Astrocyte (in vitro differentiated cells and primary cell): ENCODE data around the gene FRMD6. TPM values are rescaled to one million over a fixed set of nuclear protein-coding genes. Genes with fewer than 3 reads are reported as not detected.

Source experiments
- DNase-seq: peaks from one replicate; pipeline ENCODE4 v3.0.0-alpha.2; 2010; ENCODE audit warnings: low read depth
- FAIRE-seq: peaks from 2 replicates; lab custom pipeline; 2011; peaks lifted over from hg19 to GRCh38; lab: Jason Lieb, UNC
- H2AFZ ChIP-seq: 2 replicates; pipeline ENCODE4 v1.6.0; 2012; ENCODE audit warnings: low read depth, low read length, inconsistent platforms
- H3K27ac ChIP-seq: 2 replicates; pipeline ENCODE4 v1.5.1; 2011; ENCODE audit warnings: low read depth, low read length, inconsistent platforms
- H3K27me3 ChIP-seq: 2 replicates; pipeline ENCODE4 v1.6.0; 2011; ENCODE audit warnings: low read length, inconsistent platforms; ENCODE audit not compliant: insufficient read depth
- H3K36me3 ChIP-seq: 2 replicates; pipeline ENCODE4 v1.5.1; 2011; ENCODE audit warnings: low read length, inconsistent platforms; ENCODE audit not compliant: insufficient read depth
- H3K4me1 ChIP-seq: 2 replicates; pipeline ENCODE4 v1.5.1; 2011; ENCODE audit warnings: low read length, inconsistent platforms; ENCODE audit not compliant: insufficient read depth
- H3K4me2 ChIP-seq: 2 replicates; pipeline ENCODE4 v1.6.0; 2012; ENCODE audit warnings: low read length, inconsistent platforms
- H3K4me3 ChIP-seq: 2 replicates; pipeline ENCODE4 v1.5.1; 2011; ENCODE audit warnings: low read depth, mild to moderate bottlenecking, low read length, inconsistent platforms; ENCODE audit not compliant: insufficient read depth
- H3K79me2 ChIP-seq: 2 replicates; pipeline ENCODE4 v1.6.0; 2012; ENCODE audit warnings: mild to moderate bottlenecking, low read length, inconsistent platforms; ENCODE audit not compliant: insufficient read depth
- H3K9ac ChIP-seq: 2 replicates; pipeline ENCODE4 v1.6.0; 2012; ENCODE audit warnings: mild to moderate bottlenecking, low read length, inconsistent platforms
- H3K9me3 ChIP-seq: 2 replicates; pipeline ENCODE4 v1.5.1; 2012; ENCODE audit warnings: low read depth, mild to moderate bottlenecking, low read length, inconsistent platforms; ENCODE audit not compliant: insufficient read depth
- H4K20me1 ChIP-seq: 2 replicates; pipeline ENCODE4 v1.6.0; 2012; ENCODE audit warnings: low read length, inconsistent platforms; ENCODE audit not compliant: insufficient read depth
- H3K27ac Mint-ChIP-seq: one replicate; pipeline ENCODE4 v1.8.0; 2021; ENCODE audit warnings: mild to moderate bottlenecking, mixed read lengths; ENCODE audit not compliant: unreplicated experiment
- H3K27me3 Mint-ChIP-seq: one replicate; pipeline ENCODE4 v1.8.0; 2021; ENCODE audit warnings: low read depth, mixed read lengths; ENCODE audit not compliant: unreplicated experiment
- H3K36me3 Mint-ChIP-seq: one replicate; pipeline ENCODE4 v1.8.0; 2021; ENCODE audit warnings: low read depth, mixed read lengths; ENCODE audit not compliant: unreplicated experiment
- H3K4me1 Mint-ChIP-seq: one replicate; pipeline ENCODE4 v1.8.0; 2021; ENCODE audit warnings: low read depth, mixed read lengths; ENCODE audit not compliant: unreplicated experiment
- H3K4me3 Mint-ChIP-seq: one replicate; pipeline ENCODE4 v1.8.0; 2021; ENCODE audit warnings: mild to moderate bottlenecking, moderate library complexity, mixed read lengths; ENCODE audit not compliant: unreplicated experiment
- H3K9me3 Mint-ChIP-seq: one replicate; pipeline ENCODE4 v1.8.0; 2021; ENCODE audit warnings: mild to moderate bottlenecking, mixed read lengths; ENCODE audit not compliant: unreplicated experiment
- EZH2 ChIP-seq: IDR thresholded peaks from 2 replicates; pipeline ENCODE4 v1.6.1; 2012; ENCODE audit warnings: mild to moderate bottlenecking, low read length, inconsistent platforms; ENCODE audit not compliant: insufficient read depth
- total RNA-seq: library from RNA; stranded (reverse); gene quantifications from 2 replicates; pipeline ENCODE4 v1.2.1, GENCODE V29; 2021
- TF ChIP-seq, protein P1 (sequence below): IDR thresholded peaks from 2 replicates; pipeline ENCODE4 v1.5.1; 2011; ENCODE audit warnings: low read depth, mild to moderate bottlenecking, inconsistent platforms, low read length, moderate library complexity; ENCODE audit not compliant: insufficient read depth

FRMD6 gene
- total RNA-seq, 1 donor from 2014 or later = 492 TPM

- no peaks in the 10 kb centered on the region for H3K27me3 Mint-ChIP-seq
- H3K27ac Mint-ChIP-seq = peak overlapping the region; percentile 77
- no peak for FAIRE-seq
- H3K4me1 Mint-ChIP-seq = peaks cover 46% of the 10 kb centered on the region
- H3K9me3 ChIP-seq = no peaks in the 10 kb centered on the region
- H3K36me3 ChIP-seq = no peaks in the 10 kb centered on the region
- no peaks in the 10 kb centered on the region for H3K9me3 Mint-ChIP-seq
- no peaks in the 10 kb centered on the region for H4K20me1 ChIP-seq
- peaks cover 29% of the 10 kb centered on the region for H3K4me1 ChIP-seq
- no peak overlapping the region for H3K4me3 ChIP-seq
- no peak for TF ChIP-seq EZH2
- TF ChIP-seq, protein P1, sequence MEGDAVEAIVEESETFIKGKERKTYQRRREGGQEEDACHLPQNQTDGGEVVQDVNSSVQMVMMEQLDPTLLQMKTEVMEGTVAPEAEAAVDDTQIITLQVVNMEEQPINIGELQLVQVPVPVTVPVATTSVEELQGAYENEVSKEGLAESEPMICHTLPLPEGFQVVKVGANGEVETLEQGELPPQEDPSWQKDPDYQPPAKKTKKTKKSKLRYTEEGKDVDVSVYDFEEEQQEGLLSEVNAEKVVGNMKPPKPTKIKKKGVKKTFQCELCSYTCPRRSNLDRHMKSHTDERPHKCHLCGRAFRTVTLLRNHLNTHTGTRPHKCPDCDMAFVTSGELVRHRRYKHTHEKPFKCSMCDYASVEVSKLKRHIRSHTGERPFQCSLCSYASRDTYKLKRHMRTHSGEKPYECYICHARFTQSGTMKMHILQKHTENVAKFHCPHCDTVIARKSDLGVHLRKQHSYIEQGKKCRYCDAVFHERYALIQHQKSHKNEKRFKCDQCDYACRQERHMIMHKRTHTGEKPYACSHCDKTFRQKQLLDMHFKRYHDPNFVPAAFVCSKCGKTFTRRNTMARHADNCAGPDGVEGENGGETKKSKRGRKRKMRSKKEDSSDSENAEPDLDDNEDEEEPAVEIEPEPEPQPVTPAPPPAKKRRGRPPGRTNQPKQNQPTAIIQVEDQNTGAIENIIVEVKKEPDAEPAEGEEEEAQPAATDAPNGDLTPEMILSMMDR = no peak
- no peaks in the 10 kb centered on the region for H3K79me2 ChIP-seq
- DNase-seq = peak; percentile 31
- no peaks in the 10 kb centered on the region for H3K27me3 ChIP-seq
- no peak overlapping the region for H2AFZ ChIP-seq
- no peak overlapping the region for H3K27ac ChIP-seq
- H3K36me3 Mint-ChIP-seq = peaks cover 6% of the 10 kb centered on the region
- H3K4me3 Mint-ChIP-seq = no peak overlapping the region
- H3K9ac ChIP-seq = peak overlapping the region; percentile 22
- H3K4me2 ChIP-seq = peak overlapping the region; percentile 21
Measured at GRCh38 chr14:51609251-51609954, 42.3 kb upstream of the FRMD6 start.

DNA sequence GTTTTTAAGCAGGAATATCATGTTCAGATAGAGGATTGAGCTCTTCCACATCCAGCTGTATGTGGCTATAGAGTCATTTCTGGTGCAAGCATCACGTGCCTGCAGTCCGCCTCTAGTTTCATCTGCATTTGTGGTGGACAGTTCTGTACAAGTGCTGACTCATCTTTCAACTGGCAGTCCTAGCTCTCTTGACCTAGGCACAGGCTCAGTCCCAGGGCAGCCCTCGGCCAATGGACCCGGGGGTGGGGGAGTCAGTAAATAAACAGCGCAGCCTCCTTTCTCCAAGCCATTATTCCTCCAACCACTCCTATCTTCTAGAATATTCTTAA, 41.8 kb upstream of the FRMD6 start:
- Histone ChIP-seq H3K4me3 (no peak overlapping the region), H2AFZ (no peak overlapping the region), H3K9ac (no peak overlapping the region), H3K79me2 (no peaks in the 10 kb centered on the region), H3K36me3 (no peaks in the 10 kb centered on the region), H3K27me3 (no peaks in the 10 kb centered on the region), H3K4me1 (peaks cover 33% of the 10 kb centered on the region), H3K9me3 (no peaks in the 10 kb centered on the region), H3K4me2 (no peak overlapping the region), H3K27ac (no peak overlapping the region), H4K20me1 (no peaks in the 10 kb centered on the region)
- Mint-ChIP-seq H3K36me3 (peaks cover 6% of the 10 kb centered on the region), H3K4me1 (peaks cover 46% of the 10 kb centered on the region), H3K27me3 (no peaks in the 10 kb centered on the region), H3K27ac (peak overlapping the region; percentile 77), H3K9me3 (no peaks in the 10 kb centered on the region), H3K4me3 (no peak overlapping the region)
- DNase-seq = peak; percentile 64
- TF ChIP-seq EZH2 = no peak
- TF ChIP-seq, protein P1 = no peak
- FAIRE-seq = no peak

GRCh38 chr14:51610771-51611170, 40.9 kb upstream of the FRMD6 start:
- Histone ChIP-seq H3K4me2 (no peak overlapping the region), H3K9ac (no peak overlapping the region), H3K4me3 (no peak overlapping the region), H3K9me3 (no peaks in the 10 kb centered on the region), H4K20me1 (no peaks in the 10 kb centered on the region), H3K79me2 (no peaks in the 10 kb centered on the region), H3K27ac (no peak overlapping the region), H3K36me3 (no peaks in the 10 kb centered on the region), H3K4me1 (peaks cover 35% of the 10 kb centered on the region), H3K27me3 (no peaks in the 10 kb centered on the region), H2AFZ (no peak overlapping the region)
- no peaks in the 10 kb centered on the region for H3K9me3 Mint-ChIP-seq
- H3K4me1 Mint-ChIP-seq = peaks cover 43% of the 10 kb centered on the region
- H3K4me3 Mint-ChIP-seq = no peak overlapping the region
- no peak for TF ChIP-seq EZH2
- TF ChIP-seq, protein P1 = no peak
- DNase-seq (peak; percentile 60), FAIRE-seq (no peak)
- H3K27me3 Mint-ChIP-seq = no peaks in the 10 kb centered on the region
- H3K27ac Mint-ChIP-seq = no peak overlapping the region
- H3K36me3 Mint-ChIP-seq = peaks cover 3% of the 10 kb centered on the region
